ENCODE results near the gene ZC3H12D. TPM values are rescaled to one million over a fixed set of nuclear protein-coding genes. Genes with fewer than 3 reads are reported as not detected.

ZC3H12D gene
- total RNA-seq, 4 donors from 2014 or later, result 0.63 to 5.8 (median 0.87) TPM

DNA sequence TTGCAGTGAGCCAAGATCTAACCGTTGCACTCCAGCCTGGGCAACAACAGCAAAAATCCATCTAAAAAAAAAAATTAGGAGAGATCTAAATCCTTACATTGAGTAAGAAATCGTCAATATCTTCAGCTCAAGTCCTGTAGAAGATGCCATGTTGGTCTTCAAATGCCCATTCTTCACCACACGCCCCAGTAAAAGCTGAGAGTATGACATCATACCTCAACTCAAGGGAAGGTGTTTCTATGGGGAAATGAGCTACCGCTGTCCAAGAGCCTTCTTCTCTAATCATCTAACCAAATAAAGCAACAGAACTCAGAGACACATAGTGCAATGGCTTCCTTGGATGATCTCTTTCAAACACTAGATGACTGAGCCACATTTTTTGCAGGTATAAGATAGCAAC is 2.5 kb upstream of the ZC3H12D start:
- H3K36me3 ChIP-seq, result no peaks in the 10 kb centered on the region
- no peak for DNase-seq (ENCODE audit: extremely low spot score)
- 95% methylated on average over 4 of the region's 4 CpGs for WGBS
- H3K27ac ChIP-seq (replicated peaks in 1 of 4), result no peak overlapping the region
- H3K4me3 ChIP-seq, result no peak overlapping the region
- no peaks in the 10 kb centered on the region for H3K27me3 ChIP-seq
- peaks cover 9 to 19% (median 17%) of the 10 kb centered on the region in 4 donors for H3K4me1 ChIP-seq
- no peaks in the 10 kb centered on the region for H3K9me3 ChIP-seq
- no peak for TF ChIP-seq POLR2A (IDR thresholded peaks at IDR 0.05; ENCODE audit: low read depth)
- TF ChIP-seq, protein P1, sequence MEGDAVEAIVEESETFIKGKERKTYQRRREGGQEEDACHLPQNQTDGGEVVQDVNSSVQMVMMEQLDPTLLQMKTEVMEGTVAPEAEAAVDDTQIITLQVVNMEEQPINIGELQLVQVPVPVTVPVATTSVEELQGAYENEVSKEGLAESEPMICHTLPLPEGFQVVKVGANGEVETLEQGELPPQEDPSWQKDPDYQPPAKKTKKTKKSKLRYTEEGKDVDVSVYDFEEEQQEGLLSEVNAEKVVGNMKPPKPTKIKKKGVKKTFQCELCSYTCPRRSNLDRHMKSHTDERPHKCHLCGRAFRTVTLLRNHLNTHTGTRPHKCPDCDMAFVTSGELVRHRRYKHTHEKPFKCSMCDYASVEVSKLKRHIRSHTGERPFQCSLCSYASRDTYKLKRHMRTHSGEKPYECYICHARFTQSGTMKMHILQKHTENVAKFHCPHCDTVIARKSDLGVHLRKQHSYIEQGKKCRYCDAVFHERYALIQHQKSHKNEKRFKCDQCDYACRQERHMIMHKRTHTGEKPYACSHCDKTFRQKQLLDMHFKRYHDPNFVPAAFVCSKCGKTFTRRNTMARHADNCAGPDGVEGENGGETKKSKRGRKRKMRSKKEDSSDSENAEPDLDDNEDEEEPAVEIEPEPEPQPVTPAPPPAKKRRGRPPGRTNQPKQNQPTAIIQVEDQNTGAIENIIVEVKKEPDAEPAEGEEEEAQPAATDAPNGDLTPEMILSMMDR (IDR thresholded peaks at IDR 0.05), result no peak
- TF ChIP-seq EP300 (IDR thresholded peaks at IDR 0.05), result no peak
- TF ChIP-seq POLR2AphosphoS5 (IDR thresholded peaks at IDR 0.05), result no peak
- intact Hi-C loops (cut with DNase I), result no loop called here

DNA sequence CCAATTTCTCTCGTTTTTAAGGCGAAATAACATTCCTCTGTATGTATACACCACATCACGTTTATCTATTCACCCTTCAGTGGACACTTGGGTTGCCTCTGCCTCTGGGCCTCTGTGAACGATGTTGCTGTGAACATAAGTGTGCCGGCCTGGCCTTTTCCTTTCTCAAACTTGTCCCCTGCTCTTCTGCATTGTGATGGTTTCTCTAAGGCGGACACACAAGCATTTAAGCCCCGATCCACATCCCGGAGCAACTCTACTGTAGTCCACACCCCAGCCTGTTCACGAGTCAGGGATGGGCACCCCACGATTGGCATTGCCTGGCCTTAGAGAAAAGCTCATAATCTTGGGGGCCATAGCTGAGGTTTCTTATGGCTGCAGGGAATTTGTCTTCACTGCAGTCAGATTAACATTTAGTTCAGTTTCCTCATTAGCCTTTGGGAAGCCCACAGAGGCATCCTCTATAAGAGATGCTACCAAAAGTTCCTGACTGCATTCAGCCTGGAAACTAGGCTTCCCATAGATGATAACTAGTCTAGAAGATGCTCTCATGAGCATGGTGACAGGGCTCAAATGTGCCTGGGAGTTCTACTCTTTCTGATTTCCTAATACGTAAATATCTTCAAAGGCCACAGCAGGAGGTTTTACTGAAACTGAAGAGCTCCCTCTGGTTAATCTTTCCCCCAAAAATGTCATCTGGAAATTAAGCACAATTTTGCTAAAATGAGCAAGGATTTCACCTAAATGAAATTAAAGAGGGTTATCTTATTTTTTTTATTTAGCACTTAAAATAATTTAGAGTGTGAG is 762 bp downstream of the ZC3H12D start:
- no peaks in the 10 kb centered on the region for H3K27me3 ChIP-seq
- intact Hi-C loops (cut with DNase I), result no loop called here
- TF ChIP-seq POLR2AphosphoS5 (IDR thresholded peaks at IDR 0.05) (no peak), EP300 (IDR thresholded peaks at IDR 0.05) (no peak)
- no peaks in the 10 kb centered on the region for H3K36me3 ChIP-seq
- peaks cover 12 to 30% (median 23%) of the 10 kb centered on the region in 4 donors for H3K4me1 ChIP-seq
- WGBS, result 89% methylated on average over 11 of the region's 11 CpGs
- H3K9me3 ChIP-seq, result no peaks in the 10 kb centered on the region
- peak overlapping the region; percentile 34 to 68 (median 50) for H3K27ac ChIP-seq (replicated peaks in 1 of 4)
- H3K4me3 ChIP-seq, result peak overlapping the region in 1 of 4 donors; percentile 36
- peak; percentile 70 for DNase-seq (ENCODE audit: extremely low spot score)

DNA sequence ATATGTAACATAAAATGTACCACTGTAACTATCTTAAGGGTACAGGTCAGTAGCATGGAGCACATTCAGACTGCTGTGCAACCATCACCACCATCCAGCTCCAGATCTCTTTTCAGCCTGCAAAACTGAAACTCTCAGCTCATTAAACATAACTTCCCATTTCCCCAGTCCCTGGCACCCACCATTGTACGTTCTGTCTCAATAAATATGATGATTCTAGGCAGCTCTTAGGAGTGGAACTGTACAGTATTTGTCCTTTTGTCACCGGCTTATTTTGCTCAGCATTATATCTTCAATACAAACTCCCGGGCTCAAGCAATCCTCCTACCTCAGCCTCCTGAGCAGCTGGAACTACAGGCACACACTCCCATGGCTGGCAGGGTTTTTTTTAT is 1.5 kb downstream of the ZC3H12D start:
- no peak for DNase-seq (ENCODE audit: extremely low spot score)
- Histone ChIP-seq H3K4me1 (peaks cover 12 to 30% (median 23%) of the 10 kb centered on the region in 4 donors), H3K36me3 (no peaks in the 10 kb centered on the region), H3K27ac (replicated peaks in 1 of 4) (peak overlapping the region; percentile 35 to 68 (median 60)), H3K4me3 (no peak overlapping the region), H3K9me3 (no peaks in the 10 kb centered on the region), H3K27me3 (no peaks in the 10 kb centered on the region)
- TF ChIP-seq POLR2AphosphoS5 (IDR thresholded peaks at IDR 0.05), result no peak
- no peak for TF ChIP-seq EP300 (IDR thresholded peaks at IDR 0.05)
- TF ChIP-seq, protein P1 (IDR thresholded peaks at IDR 0.05), result no peak
- no peak for TF ChIP-seq POLR2A (IDR thresholded peaks at IDR 0.05; ENCODE audit: low read depth)
- intact Hi-C loops (cut with DNase I), result no loop called here
- 84% methylated on average over 3 of the region's 3 CpGs for WGBS

DNA sequence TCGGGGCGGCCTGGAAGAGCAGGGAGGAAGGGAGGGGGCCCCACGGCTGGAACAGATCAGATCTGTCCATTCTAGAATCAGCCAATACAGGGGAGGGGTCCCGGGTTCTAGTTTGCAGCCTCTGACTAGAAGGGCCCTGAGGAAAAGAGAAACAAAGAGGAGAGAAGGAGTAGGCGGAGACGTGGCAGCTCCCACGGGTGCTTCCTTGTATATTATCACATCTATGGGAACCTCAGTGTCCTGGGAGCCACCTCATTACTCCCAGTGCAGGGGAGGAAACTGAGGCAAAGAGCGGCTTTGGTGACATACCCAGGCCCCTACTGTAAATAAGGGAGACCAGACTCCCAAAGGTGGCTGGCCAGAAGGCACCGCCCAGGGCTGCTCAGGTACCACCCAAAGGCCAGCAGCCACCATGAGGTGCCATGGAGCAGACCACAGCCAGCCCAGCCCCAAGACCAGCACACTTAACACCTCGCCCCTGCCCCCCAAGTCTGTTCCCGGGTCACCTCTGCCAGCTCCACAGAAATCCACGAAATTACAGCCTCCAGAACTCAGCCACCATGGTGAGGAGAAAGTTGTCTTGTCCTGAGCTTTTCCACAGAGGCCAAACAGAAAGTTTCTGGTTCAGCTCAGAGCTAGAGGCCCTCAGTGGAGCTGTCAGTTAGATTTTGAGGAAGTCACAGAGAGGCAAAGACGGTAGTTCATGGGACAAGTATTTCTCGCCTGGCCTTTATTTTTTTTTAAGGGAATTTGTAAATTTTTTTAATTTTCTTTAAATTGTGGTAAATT is 2.1 kb downstream of the ZC3H12D start:
- DNase-seq (ENCODE audit: extremely low spot score), result no peak
- peaks cover 12 to 30% (median 23%) of the 10 kb centered on the region in 4 donors for H3K4me1 ChIP-seq
- H3K4me3 ChIP-seq, result peak overlapping the region; percentile 40 to 54 (median 44)
- TF ChIP-seq POLR2A (IDR thresholded peaks at IDR 0.05; ENCODE audit: low read depth) (no peak), POLR2AphosphoS5 (IDR thresholded peaks at IDR 0.05) (no peak), EP300 (IDR thresholded peaks at IDR 0.05) (no peak)
- TF ChIP-seq, protein P1 (IDR thresholded peaks at IDR 0.05), result no peak
- H3K9me3 ChIP-seq, result no peaks in the 10 kb centered on the region
- no peaks in the 10 kb centered on the region for H3K27me3 ChIP-seq
- 60% methylated on average over 14 of the region's 14 CpGs for WGBS
- intact Hi-C loops (cut with DNase I), result no loop called here
- no peaks in the 10 kb centered on the region for H3K36me3 ChIP-seq
- H3K27ac ChIP-seq (replicated peaks in 1 of 4), result peak overlapping the region; percentile 54 to 68 (median 66)
